ENCODE results near the gene MED12L. TPM values are rescaled to one million over a fixed set of nuclear protein-coding genes. Genes with fewer than 3 reads are reported as not detected.

The MED12L gene
- total RNA-seq, 2 experiments from 2014 or later, result 2.9 to 3.4 TPM

DNA sequence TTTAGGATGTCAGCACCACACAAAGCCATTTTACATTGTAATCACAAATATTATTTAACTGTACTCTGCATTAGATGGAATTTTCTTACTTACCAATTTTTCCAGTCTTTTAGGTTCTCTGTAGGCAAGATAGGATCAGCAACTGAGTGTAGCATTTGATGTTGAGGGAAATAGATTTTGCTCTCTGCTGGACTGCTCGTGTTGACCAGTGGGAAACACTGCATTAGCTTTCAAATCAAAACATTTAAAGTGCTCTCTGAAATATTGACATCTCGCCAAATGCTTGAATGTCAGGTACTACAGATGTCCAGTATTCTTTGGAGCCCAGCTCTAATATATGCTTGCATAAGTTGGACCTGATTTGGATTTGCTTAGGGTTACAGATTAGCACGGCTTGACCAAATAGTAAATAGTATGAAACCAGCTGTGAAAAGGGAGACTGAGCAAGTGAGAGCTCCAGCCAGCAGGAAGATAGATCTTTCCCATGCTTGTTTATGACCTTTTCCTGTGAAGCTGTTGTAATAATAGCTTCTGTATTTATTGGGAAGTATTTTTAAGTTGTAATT is 163.4 kb downstream of the MED12L start:
- TF ChIP-seq, protein P1, sequence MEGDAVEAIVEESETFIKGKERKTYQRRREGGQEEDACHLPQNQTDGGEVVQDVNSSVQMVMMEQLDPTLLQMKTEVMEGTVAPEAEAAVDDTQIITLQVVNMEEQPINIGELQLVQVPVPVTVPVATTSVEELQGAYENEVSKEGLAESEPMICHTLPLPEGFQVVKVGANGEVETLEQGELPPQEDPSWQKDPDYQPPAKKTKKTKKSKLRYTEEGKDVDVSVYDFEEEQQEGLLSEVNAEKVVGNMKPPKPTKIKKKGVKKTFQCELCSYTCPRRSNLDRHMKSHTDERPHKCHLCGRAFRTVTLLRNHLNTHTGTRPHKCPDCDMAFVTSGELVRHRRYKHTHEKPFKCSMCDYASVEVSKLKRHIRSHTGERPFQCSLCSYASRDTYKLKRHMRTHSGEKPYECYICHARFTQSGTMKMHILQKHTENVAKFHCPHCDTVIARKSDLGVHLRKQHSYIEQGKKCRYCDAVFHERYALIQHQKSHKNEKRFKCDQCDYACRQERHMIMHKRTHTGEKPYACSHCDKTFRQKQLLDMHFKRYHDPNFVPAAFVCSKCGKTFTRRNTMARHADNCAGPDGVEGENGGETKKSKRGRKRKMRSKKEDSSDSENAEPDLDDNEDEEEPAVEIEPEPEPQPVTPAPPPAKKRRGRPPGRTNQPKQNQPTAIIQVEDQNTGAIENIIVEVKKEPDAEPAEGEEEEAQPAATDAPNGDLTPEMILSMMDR (IDR thresholded peaks at IDR 0.05), result no peak

DNA sequence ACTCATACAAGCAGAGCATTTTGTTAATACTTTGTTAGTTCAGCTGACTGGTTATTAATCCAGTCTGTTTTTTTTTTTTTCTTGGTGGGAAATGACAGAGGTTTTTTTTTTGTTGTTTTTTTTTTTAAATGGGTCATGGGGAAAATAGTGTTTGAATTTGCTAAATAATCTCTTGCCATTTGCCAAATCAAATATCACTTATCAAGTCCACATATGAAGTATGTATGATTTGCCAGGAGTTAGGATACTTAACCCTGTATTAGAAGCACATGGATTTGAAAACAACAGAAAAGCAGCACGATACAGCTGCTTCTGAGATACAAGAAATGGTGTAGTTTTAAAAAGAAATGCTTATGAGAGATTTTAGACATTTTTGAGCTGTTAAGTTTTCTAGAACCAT is 171.3 kb downstream of the MED12L start:
- no peaks in the 10 kb centered on the region for H3K9me3 Mint-ChIP-seq
- H3K27me3 Mint-ChIP-seq, result peaks cover 3% of the 10 kb centered on the region
- intact Hi-C loops (cut with micrococcal nuclease), result no loop called here
- TF ChIP-seq, protein P1 (IDR thresholded peaks at IDR 0.05), result no peak
- no peak overlapping the region for H3K4me3 Mint-ChIP-seq
- no peak for DNase-seq
- no peaks in the 10 kb centered on the region for H3K4me1 Mint-ChIP-seq (ENCODE audit: low read depth)
- CTCF ChIA-PET, result interaction anchor here (1.3 to 2.1 kb wide), 4 partner anchors 11 to 89 kb away, joined by 3 to 9 read pairs (median 5); no protein-coding TSS in a partner anchor
- POLR2A ChIA-PET, result interaction anchor here (0.5 to 1.6 kb wide), 2 partner anchors 8 to 14 kb away, joined by 3 read pairs; no protein-coding TSS in a partner anchor
- no peaks in the 10 kb centered on the region for H3K36me3 Mint-ChIP-seq (ENCODE audit: low read depth)
- H3K27ac Mint-ChIP-seq, result no peak overlapping the region
- ATAC-seq, result no peak

More for the DNA sequence above, 163.4 kb downstream of the MED12L start:
- H3K9me3 Mint-ChIP-seq, result no peaks in the 10 kb centered on the region
- no peak for DNase-seq
- intact Hi-C loops (cut with micrococcal nuclease), result no loop called here
- no peak overlapping the region for H3K27ac Mint-ChIP-seq
- ChIA-PET CTCF (interaction anchor here (1.0 kb wide), 1 partner anchor 21 kb away, joined by 3 read pairs; no protein-coding TSS in a partner anchor), POLR2A (no interaction called here)
- H3K27me3 Mint-ChIP-seq, result no peaks in the 10 kb centered on the region
- ATAC-seq, result no peak
- H3K4me3 Mint-ChIP-seq, result no peak overlapping the region
- no peaks in the 10 kb centered on the region for H3K4me1 Mint-ChIP-seq (ENCODE audit: low read depth)
- H3K36me3 Mint-ChIP-seq (ENCODE audit: low read depth), result no peaks in the 10 kb centered on the region

DNA sequence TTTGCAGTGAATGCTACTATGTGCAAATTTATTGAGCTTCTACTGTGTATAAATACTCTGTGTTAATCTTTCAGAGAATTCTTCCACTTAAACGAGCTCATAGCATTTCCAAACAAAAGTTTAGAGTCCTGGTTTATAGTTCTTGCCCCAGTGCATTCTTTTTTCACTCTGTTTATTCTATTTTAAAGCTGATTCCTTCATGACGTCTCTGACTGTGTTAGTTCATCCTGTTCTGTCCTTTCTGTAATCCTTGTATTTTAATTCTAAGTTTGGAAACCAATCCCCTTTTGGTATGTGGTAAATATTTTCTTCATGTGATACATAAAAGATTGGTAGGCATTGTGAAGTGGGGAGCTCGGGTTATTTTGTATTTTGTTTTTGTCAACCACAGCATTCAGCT is 174.2 kb downstream of the MED12L start:
- Mint-ChIP-seq H3K27me3 (peaks cover 3% of the 10 kb centered on the region), H3K9me3 (no peaks in the 10 kb centered on the region), H3K36me3 (ENCODE audit: low read depth) (no peaks in the 10 kb centered on the region), H3K4me1 (ENCODE audit: low read depth) (no peaks in the 10 kb centered on the region), H3K27ac (no peak overlapping the region), H3K4me3 (no peak overlapping the region)
- TF ChIP-seq, protein P1 (IDR thresholded peaks at IDR 0.05), result no peak
- ChIA-PET CTCF (interaction anchor here (1.1 to 1.6 kb wide), 3 partner anchors 25 to 92 kb away, joined by 3 to 6 read pairs (median 5); no protein-coding TSS in a partner anchor), POLR2A (interaction anchor here (0.9 kb wide), 1 partner anchor 23 kb away, joined by 3 read pairs; no protein-coding TSS in a partner anchor)
- no peak for ATAC-seq
- DNase-seq, result no peak
- intact Hi-C loops (cut with micrococcal nuclease), result no loop called here

DNA sequence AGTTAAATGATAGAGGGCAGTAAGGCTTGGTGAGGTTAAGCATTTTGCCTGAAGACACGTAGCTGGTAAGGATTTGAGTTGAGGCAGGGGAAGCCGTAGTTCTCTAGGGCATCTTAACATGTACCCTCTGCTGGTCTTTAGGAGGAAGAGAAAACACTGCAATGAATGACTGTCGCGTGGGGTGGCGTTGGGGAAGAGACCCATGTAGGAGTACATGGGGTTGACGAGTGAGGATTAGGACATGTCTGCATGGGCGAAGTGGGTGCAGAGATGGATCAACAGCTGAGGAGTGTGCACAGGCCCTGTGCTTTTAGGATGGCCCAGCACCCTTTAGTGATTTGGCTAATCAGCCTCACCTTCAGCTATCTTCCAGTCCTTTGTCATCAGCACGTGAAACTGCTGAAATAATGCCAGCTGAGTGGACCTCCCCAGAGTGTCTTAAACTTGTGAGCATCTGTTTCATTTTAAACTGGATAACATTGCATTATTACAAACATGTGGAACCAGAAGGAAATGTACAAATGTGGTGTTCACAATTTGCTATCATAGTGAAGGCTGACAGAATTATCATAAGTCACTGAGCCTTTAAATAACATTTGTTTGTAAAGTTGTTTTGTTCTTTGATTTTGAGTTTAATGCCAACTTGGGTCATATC is 177.5 kb downstream of the MED12L start:
- Mint-ChIP-seq H3K27me3 (no peaks in the 10 kb centered on the region), H3K36me3 (ENCODE audit: low read depth) (no peaks in the 10 kb centered on the region), H3K4me1 (ENCODE audit: low read depth) (peaks cover 2% of the 10 kb centered on the region), H3K4me3 (no peak overlapping the region), H3K27ac (no peak overlapping the region), H3K9me3 (no peaks in the 10 kb centered on the region)
- intact Hi-C loops (cut with micrococcal nuclease), result no loop called here
- no peak for ATAC-seq
- ChIA-PET CTCF (interaction anchor here (0.7 to 2.0 kb wide), 5 partner anchors 13 to 95 kb away, joined by 3 to 9 read pairs (median 4); partner anchors contain the start of gene P2RY14), POLR2A (interaction anchor here (0.7 kb wide), 1 partner anchor 10 kb away, joined by 3 read pairs; no protein-coding TSS in a partner anchor)
- no peak for DNase-seq
- TF ChIP-seq, protein P1 (IDR thresholded peaks at IDR 0.05), result no peak

DNA sequence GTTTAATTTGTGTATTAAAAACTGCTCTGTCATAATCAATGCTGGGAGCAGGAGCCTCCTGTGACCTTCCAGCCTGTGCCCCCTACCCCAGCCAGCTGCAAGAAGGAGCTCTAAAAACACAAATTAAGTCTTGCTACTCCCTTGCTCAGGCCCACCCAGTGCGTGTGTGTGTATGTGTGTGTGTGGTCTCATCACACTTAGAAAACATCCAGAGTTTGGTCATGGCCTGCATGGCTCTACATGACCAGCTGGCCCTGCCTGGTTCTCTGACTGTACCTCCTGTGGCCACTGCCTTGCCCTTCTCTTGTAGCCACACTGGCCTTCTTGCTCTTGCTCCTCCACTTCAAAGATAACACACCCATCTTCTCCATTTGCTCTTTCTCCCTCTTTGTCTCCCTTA is 179.1 kb downstream of the MED12L start:
- H3K9me3 Mint-ChIP-seq, result peaks cover under 1% of the 10 kb centered on the region
- no peak overlapping the region for H3K27ac Mint-ChIP-seq
- CTCF ChIA-PET, result interaction anchor here (1.2 to 1.7 kb wide), 3 partner anchors 12 to 30 kb away, joined by 4 to 5 read pairs (median 4); partner anchors contain the start of gene P2RY14
- H3K27me3 Mint-ChIP-seq, result no peaks in the 10 kb centered on the region
- no peak for ATAC-seq
- no peak for DNase-seq
- intact Hi-C loops (cut with micrococcal nuclease), result no loop called here
- POLR2A ChIA-PET, result interaction anchor here (1.0 kb wide), 1 partner anchor 9 kb away, joined by 3 read pairs; no protein-coding TSS in a partner anchor
- H3K4me3 Mint-ChIP-seq, result no peak overlapping the region
- peaks cover 15% of the 10 kb centered on the region for H3K4me1 Mint-ChIP-seq (ENCODE audit: low read depth)
- H3K36me3 Mint-ChIP-seq (ENCODE audit: low read depth), result peaks cover 4% of the 10 kb centered on the region
- TF ChIP-seq, protein P1 (IDR thresholded peaks at IDR 0.05), result no peak
